ENCODE data around the gene LAP3.
"Not testable (repeated sequence)": the region's sequence is repeated elsewhere in the genome, so short reads cannot be mapped to it uniquely, and the experiment has no call there.

The LAP3 gene

DNA sequence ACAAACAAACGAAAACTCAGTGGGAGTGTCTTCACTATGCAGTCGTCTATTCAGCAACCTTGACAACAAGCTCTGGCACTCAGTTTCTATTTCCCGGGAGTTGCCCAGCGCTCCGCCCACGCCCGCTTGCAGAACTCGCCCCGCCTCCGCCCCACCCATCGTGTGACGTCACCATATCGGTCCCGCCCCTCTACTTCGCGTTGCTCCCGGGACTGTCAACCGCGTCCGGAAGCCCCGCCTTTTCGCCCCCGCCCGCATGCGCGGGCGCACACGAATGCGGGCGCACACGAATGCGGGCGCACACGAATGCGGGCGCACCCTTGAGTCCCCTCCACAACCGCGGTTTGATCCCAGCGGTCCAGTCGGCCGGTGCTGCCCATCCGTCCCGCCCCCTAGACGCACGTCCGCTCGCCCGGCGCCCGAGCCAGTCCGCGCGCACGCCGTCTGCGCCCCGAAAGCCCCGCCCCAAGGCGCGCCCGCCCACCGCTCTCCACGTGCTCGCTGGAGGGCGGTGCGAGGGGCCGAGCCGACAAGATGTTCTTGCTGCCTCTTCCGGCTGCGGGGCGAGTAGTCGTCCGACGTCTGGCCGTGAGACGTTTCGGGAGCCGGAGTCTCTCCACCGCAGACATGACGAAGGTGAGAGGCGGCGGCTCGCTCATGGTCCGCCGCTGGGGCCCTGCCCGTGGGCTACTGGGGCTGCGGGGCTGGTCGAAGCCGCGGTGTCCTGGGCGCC lies at the start of gene LAP3:
Gene LAP3 (plus strand): TSS at position 267 of the 733 bp plus-strand sequence. CDS start 268 bp downstream, at position 535.
- no peaks in the 10 kb centered on the region for H3K9me3 Mint-ChIP-seq
- H3K4me3 Mint-ChIP-seq: peak within 1 kb of the TSS; percentile 90
- peak within 1 kb of the TSS; percentile 94 for H3K27ac Mint-ChIP-seq

DNA sequence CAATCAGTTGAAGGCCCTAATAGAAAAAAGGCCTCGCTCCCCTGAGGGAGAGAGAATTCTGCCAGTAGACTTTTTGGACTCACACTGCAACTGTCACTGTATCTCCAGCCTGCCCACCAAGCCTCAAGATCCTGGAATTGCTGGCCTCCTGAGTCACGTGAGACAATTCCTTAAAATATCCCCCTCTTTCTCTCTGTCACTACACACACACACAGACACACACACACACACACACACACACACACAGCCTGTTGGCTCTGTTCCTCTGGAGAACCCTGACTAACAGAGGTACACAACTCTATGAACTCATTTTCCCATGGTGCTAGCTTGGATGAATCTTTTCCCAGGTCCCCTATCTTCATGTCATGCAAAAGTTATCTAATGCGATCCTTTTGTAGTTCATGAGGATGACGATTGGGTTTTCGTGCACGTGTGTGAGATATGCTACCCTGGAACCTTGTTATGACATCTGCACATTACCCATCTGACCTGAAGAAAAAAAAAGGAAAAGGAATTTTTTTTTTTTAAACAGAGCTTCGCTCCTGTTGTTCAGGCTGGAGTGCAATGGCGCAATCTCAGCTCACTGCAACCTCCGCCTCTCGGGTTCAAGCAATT lies 48.3 kb upstream of the LAP3 start:
- no peak for ATAC-seq (ENCODE audit: low read depth)
- DNase-seq (ENCODE audit: low spot score in 2 of 2): no peak
- Mint-ChIP-seq H3K4me1 (peaks cover 1% of the 10 kb centered on the region), H3K36me3 (no peaks in the 10 kb centered on the region), H3K27ac (no peak overlapping the region), H3K9me3 (no peaks in the 10 kb centered on the region), H3K4me3 (no peak overlapping the region), H3K27me3 (peaks cover 10% of the 10 kb centered on the region)

More for the DNA sequence above, at the start of gene LAP3:
- no peaks in the 10 kb centered on the region for H3K36me3 Mint-ChIP-seq
- DNase-seq (ENCODE audit: low spot score in 2 of 2) (peak; percentile 100), ATAC-seq (ENCODE audit: low read depth) (peak; percentile 83)
- H3K4me1 Mint-ChIP-seq: peaks cover 16% of the 10 kb centered on the region
- H3K27me3 Mint-ChIP-seq: no peaks in the 10 kb centered on the region

DNA sequence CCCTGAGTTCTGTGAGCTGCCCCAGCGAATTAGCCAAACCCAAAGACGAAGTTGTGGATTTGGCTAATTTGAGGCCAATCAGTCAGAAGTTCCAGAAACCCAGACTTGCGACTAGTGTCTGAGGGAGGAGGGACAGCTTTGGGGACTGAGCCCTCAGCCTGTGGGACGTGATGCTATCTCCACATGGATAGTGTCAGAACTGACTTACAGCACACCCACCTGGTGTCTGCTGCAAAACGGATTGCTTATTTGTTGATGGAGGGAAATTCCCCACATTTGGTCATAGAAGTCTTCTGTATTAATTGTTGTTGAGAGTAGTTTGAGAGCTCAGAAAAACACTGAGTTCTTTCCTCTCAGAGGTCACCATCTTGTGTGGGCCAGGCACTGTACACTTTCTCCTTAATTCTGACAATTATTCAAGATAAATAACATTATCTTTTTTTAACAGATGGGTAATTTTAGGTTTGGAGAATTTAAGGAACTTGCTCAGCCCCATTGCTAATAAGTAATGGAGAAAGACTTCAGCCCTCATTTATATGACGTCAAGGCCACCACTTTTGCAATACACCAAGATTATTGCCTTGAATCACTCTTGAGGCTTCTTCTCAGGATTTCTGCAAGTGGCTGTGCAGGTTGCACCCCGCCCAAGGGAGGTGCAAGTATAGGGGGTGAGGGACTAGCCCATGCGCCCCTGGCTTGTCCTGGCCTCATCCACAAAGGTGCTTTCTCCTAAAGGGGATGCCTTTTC lies 45.3 kb upstream of the LAP3 start:
- DNase-seq (ENCODE audit: low spot score in 2 of 2) (no peak), ATAC-seq (ENCODE audit: low read depth) (no peak)
- Mint-ChIP-seq H3K27me3 (peaks cover 10% of the 10 kb centered on the region), H3K4me3 (no peak overlapping the region), H3K36me3 (no peaks in the 10 kb centered on the region), H3K4me1 (no peaks in the 10 kb centered on the region), H3K27ac (no peak overlapping the region), H3K9me3 (no peaks in the 10 kb centered on the region)

DNA sequence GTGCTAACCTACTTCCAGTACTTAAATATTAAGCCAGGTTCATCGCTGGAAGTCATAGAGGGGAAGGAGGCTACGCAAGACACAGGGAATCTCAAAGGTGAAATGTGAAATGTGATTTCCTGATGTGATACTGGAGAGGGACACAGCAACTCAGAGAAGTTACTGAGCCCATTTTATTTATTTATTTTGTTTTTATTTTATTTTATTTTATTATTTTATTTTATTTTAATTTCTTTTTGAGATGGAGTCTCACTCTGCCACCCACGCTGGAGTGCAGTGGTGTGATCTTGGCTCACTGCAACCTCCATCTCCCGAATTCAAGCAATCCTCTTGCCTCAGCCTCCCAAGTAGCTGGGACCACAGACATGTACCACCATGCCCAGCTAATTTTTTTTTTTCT lies 42.3 kb upstream of the LAP3 start:
- ATAC-seq (ENCODE audit: low read depth) (no peak), DNase-seq (ENCODE audit: low spot score in 2 of 2) (no peak)
- H3K4me1 Mint-ChIP-seq: no peaks in the 10 kb centered on the region
- peaks cover 2% of the 10 kb centered on the region for H3K27me3 Mint-ChIP-seq
- no peak overlapping the region for H3K27ac Mint-ChIP-seq
- H3K9me3 Mint-ChIP-seq: no peaks in the 10 kb centered on the region
- no peak overlapping the region for H3K4me3 Mint-ChIP-seq
- H3K36me3 Mint-ChIP-seq: no peaks in the 10 kb centered on the region

DNA sequence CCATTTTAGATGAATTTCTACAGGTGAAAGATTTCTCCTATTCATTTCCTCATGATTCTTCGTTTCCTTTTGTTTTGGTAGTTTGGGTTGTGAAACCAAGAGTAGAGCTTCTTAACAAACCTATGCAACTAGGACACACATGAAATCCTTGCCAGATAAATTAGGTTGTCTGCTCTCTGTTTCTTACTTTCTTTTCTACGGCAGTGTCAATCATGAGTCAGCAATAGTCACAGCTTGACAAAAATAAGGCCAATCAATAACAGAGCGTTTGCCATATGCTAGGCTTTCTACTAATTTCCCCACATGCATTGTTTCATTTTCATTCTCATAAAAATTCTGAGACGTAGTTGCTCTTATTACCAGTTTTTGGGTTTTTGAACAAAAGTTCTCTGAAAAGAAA lies 41.8 kb upstream of the LAP3 start:
- Mint-ChIP-seq H3K4me3 (no peak overlapping the region), H3K36me3 (no peaks in the 10 kb centered on the region), H3K27ac (no peak overlapping the region), H3K9me3 (no peaks in the 10 kb centered on the region), H3K4me1 (no peaks in the 10 kb centered on the region), H3K27me3 (peaks cover 4% of the 10 kb centered on the region)
- ATAC-seq (ENCODE audit: low read depth) (no peak), DNase-seq (ENCODE audit: low spot score in 2 of 2) (no peak)

DNA sequence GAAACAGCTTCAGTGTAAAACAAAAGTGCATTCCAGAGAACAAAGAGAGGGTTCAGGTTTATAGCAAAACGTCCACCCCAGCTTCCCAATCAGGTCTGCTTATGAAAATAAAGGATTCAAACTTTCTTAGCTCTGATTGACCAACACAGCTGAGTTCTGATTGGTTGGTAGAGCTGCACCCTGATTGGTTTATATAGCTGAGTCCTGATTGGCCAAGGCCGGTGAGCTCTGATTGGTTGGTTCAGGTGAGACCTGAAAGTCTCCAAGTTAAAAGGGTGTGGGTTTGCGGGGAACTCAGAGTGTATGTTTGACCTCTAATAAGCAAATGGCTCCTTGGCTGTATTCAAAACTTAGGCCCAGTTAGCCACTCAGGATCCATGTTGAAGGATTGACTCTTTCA lies 41.1 kb upstream of the LAP3 start:
- peaks cover 4% of the 10 kb centered on the region for H3K27me3 Mint-ChIP-seq

DNA sequence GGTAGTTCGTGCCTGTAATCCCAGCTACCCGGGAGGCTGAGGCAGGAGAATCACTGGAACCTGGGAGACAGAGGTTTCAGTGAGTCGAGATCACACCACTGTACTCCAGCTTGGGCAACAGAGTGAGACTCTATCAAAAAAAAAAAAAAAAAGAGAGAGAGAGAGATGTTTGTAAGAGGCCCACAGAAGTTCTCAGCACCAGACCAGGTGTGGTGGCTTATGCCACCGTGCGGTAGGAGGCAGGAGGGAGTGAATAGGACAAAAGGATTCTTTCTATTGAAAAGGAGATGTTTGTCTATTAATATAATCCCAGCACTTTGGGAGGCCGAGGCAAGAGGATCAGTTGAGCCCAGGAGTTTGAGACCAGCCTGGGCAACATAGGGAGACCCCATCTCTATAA lies 39.9 kb upstream of the LAP3 start:
- ATAC-seq (ENCODE audit: low read depth); H3K9me3 Mint-ChIP-seq; H3K36me3 Mint-ChIP-seq; H3K4me3 Mint-ChIP-seq; H3K4me1 Mint-ChIP-seq; DNase-seq (ENCODE audit: low spot score in 2 of 2); H3K27ac Mint-ChIP-seq; H3K27me3 Mint-ChIP-seq: not testable (repeated sequence)

More for the DNA sequence above, 41.1 kb upstream of the LAP3 start:
- Mint-ChIP-seq H3K9me3 (no peaks in the 10 kb centered on the region), H3K27ac (no peak overlapping the region), H3K4me1 (no peaks in the 10 kb centered on the region), H3K36me3 (no peaks in the 10 kb centered on the region), H3K4me3 (no peak overlapping the region)
- no peak for DNase-seq (ENCODE audit: low spot score in 2 of 2)
- no peak for ATAC-seq (ENCODE audit: low read depth)

DNA sequence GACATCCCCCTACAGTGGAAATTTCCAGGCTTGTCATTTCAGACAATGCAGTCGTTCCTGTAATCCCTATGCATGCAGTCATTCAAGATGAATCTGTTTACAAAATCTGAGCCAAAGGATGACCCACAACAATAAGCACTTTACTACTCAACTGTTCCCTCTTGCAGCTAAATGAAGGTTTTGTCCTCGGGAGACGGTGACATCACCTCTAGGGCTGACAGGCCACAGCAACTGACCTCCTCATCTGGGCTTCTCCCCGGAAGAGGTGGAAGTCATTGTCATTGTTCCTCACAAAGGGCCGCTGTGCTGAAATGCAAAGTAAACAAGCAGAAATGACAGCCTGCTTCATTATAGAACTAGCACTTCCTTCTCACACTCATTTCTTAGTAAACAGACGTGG lies 32.8 kb upstream of the LAP3 start:
- no peak for DNase-seq (ENCODE audit: low spot score in 2 of 2)
- Mint-ChIP-seq H3K4me1 (no peaks in the 10 kb centered on the region), H3K9me3 (no peaks in the 10 kb centered on the region), H3K36me3 (no peaks in the 10 kb centered on the region), H3K27me3 (peaks cover 5% of the 10 kb centered on the region), H3K4me3 (no peak overlapping the region), H3K27ac (no peak overlapping the region)
- no peak for ATAC-seq (ENCODE audit: low read depth)

DNA sequence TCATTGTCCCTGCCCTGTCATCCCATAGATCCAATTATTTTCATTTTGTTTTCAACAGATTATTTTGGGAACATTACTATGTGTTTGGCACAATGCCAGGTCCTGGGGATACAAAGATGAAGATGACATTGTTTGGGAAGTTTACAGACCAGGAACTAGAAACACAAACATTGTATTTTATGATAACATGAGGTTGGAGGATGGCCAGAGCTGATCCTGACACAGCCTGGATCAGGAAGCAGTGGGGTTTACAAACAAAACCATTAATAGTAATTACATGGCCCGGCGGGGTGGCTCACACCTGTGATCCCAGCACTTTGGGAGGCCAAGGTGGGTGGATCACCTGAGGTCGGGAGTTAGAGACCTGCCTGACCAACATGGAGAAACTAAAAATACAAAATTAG lies 32.2 kb upstream of the LAP3 start:
- Mint-ChIP-seq H3K27ac (no peak overlapping the region), H3K4me1 (no peaks in the 10 kb centered on the region), H3K27me3 (peaks cover 5% of the 10 kb centered on the region), H3K9me3 (no peaks in the 10 kb centered on the region), H3K36me3 (no peaks in the 10 kb centered on the region), H3K4me3 (no peak overlapping the region)
- DNase-seq (ENCODE audit: low spot score in 2 of 2) (no peak), ATAC-seq (ENCODE audit: low read depth) (no peak)

DNA sequence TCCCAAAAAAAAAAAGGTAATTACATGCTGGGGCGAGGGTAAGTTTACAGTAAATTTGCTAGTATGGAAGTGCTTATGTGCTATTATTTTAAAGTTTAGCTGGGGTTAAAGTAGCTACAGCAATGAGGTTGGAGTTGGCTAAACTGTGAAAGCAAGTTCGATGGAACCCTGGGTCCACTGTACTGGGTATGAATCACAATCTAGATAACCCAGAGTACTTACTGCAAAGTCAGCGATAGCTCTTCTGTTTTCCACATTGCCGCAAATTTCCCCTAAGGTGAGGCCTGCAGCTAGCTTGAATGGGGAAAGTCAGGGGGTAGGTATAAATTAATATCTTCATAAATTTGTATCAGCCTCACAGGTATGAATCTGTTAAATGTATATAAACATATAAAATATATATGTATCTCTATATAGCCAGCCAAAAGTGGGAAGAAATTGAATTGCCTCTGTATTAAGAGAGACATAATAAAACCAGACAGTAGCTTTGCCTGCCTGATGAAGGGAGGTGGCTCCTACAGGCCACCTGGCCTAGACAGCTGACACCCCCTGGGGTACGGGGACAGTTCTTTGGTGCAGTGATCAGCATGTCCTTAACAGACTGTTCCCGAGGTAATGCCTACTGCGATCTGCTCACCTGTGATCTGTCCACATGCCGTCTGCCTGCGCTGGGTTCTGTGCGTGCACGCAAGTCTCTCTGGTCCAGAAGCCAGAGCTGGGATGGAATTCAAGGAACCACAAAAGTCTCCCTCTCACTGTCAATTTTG lies 31.4 kb upstream of the LAP3 start:
- no peak overlapping the region for H3K4me3 Mint-ChIP-seq
- H3K4me1 Mint-ChIP-seq: no peaks in the 10 kb centered on the region
- H3K36me3 Mint-ChIP-seq: no peaks in the 10 kb centered on the region
- ATAC-seq (ENCODE audit: low read depth): no peak
- H3K27ac Mint-ChIP-seq: no peak overlapping the region
- H3K9me3 Mint-ChIP-seq: no peaks in the 10 kb centered on the region
- H3K27me3 Mint-ChIP-seq: peaks cover 6% of the 10 kb centered on the region
- no peak for DNase-seq (ENCODE audit: low spot score in 2 of 2)

DNA sequence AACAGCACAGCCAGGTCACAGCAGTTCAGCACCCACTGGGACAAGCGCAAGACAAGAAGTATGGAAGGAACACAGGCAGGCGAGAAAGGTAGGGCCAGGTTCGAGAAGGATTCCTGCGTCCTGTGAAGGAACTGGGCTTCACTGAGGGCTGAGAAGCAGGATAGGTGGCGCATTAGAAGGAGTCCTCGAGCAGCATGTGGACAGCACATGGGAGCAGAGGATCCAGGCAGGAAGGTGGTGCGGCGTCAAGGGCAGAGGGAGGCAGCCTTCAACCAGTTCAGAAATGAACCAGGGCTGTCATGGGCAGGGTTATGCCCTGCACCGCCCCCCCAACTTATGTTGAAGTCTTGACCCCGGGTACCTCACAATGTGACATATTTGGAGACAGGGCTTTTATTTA lies 30.8 kb upstream of the LAP3 start:
- Mint-ChIP-seq H3K27me3 (peaks cover 5% of the 10 kb centered on the region), H3K36me3 (no peaks in the 10 kb centered on the region), H3K9me3 (no peaks in the 10 kb centered on the region), H3K4me1 (no peaks in the 10 kb centered on the region), H3K4me3 (no peak overlapping the region), H3K27ac (no peak overlapping the region)
- DNase-seq (ENCODE audit: low spot score in 2 of 2) (no peak), ATAC-seq (ENCODE audit: low read depth) (no peak)

DNA sequence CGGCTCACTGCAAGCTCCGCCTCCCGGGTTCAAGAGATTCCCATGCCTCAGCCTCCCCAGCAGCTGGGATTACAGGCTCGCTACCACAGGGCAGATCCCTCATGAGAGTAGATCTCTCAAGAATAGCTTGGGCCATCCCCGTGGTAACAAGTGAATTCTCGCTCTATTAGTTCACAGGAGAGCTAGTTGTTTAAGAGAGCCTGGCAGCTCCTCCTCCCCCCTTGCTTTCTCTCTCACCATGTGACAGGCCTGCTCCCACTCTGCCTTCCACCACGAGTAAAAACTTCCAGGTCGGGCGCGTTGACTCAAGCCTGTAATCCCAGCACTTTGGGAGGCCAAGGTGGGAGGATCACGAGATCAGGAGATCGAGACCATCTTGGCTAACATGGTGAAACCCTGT lies 30.3 kb upstream of the LAP3 start:
- no peak overlapping the region for H3K27ac Mint-ChIP-seq
- H3K9me3 Mint-ChIP-seq: no peaks in the 10 kb centered on the region
- ATAC-seq (ENCODE audit: low read depth) (no peak), DNase-seq (ENCODE audit: low spot score in 2 of 2) (no peak)
- H3K4me3 Mint-ChIP-seq: no peak overlapping the region
- H3K27me3 Mint-ChIP-seq: peaks cover 3% of the 10 kb centered on the region
- H3K36me3 Mint-ChIP-seq: no peaks in the 10 kb centered on the region
- no peaks in the 10 kb centered on the region for H3K4me1 Mint-ChIP-seq

DNA sequence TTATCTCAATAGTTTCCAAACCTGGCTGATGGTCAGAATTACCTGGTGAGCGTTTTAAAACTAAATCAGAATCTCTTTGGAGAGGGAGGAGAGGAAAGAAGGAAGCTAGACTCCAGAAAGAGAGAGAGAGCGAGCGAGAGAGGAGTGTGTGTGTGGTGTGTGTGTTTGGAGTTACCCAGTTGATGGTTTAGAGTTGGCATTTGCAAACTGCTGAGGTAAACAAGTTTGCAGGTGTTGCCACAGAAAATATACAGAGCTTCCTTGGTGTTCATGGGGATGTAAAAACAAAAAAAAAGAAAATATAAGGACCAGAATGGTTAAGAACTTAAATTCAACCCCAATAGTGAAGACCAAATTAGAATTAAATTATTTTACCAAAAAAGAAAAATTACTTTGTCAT lies 26.4 kb upstream of the LAP3 start:
- Mint-ChIP-seq H3K27ac (no peak overlapping the region), H3K9me3 (no peaks in the 10 kb centered on the region), H3K36me3 (no peaks in the 10 kb centered on the region)

DNA sequence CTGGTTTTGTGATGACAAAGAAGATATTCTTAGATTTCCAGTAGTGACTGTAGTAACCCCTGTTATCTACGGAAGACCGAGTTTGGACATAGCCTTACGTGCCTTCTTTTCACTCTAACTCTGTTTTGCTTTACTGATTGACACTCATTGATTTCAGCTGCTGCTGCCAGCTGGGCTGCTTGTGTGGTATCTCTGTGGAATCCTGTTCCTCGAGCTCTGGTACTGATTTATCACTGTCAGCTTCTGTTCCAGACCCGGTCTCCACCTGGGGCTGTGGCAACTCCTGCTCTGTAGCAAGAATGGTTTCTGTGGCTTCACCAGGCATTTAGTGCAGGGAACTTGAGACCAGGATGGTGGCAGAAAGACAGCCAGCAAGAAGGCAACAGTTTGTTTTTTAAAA lies 24.6 kb upstream of the LAP3 start:
- peaks cover 14% of the 10 kb centered on the region for H3K27me3 Mint-ChIP-seq
- no peaks in the 10 kb centered on the region for H3K4me1 Mint-ChIP-seq
- ATAC-seq (ENCODE audit: low read depth) (no peak), DNase-seq (ENCODE audit: low spot score in 2 of 2) (no peak)
- H3K4me3 Mint-ChIP-seq: no peak overlapping the region
- no peak overlapping the region for H3K27ac Mint-ChIP-seq
- no peaks in the 10 kb centered on the region for H3K9me3 Mint-ChIP-seq
- no peaks in the 10 kb centered on the region for H3K36me3 Mint-ChIP-seq

More for the DNA sequence above, 26.4 kb upstream of the LAP3 start:
- DNase-seq (ENCODE audit: low spot score in 2 of 2): no peak
- Mint-ChIP-seq H3K4me3 (no peak overlapping the region), H3K27me3 (peaks cover 12% of the 10 kb centered on the region), H3K4me1 (no peaks in the 10 kb centered on the region)
- ATAC-seq (ENCODE audit: low read depth): no peak
